ENCODE data around the gene MYO1D.

MYO1D gene

DNA sequence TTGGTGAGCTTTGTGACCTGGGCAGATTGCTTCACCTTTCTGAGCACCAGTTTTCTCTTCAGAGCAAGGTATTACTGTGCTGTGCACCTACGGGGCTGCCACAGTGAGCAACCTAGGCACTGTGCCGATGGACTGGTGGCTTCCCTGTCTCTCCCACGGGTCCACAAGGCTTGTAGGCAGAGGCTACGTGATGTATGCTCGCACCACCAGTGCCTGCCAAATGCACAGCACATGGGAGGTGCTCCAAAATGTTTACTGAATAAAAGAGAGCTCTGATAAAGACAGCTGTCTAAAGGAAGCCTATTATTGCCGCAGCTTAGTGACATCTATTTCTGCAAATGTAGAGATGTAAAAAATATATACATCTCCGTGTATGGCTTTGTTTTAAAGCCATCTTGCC, 251.0 kb downstream of the MYO1D start:
- Histone ChIP-seq H3K36me3 (ENCODE audit: insufficient read depth, low read depth, low read length) (no peaks in the 10 kb centered on the region), H3K9me3 (ENCODE audit: insufficient read depth, low read depth, low read length) (no peaks in the 10 kb centered on the region), H3K27ac (ENCODE audit: low read length) (no peak overlapping the region), H3K4me1 (ENCODE audit: insufficient read depth, low read length) (peaks cover 27% of the 10 kb centered on the region; the same call in 1 of the 2 replicates), H3K9ac (ENCODE audit: low read depth, low read length) (no peak overlapping the region), H3K4me3 (ENCODE audit: low read length) (no peak overlapping the region), H3K27me3 (ENCODE audit: insufficient read depth, low read length) (no peaks in the 10 kb centered on the region; the same call in 1 of the 2 replicates)

DNA sequence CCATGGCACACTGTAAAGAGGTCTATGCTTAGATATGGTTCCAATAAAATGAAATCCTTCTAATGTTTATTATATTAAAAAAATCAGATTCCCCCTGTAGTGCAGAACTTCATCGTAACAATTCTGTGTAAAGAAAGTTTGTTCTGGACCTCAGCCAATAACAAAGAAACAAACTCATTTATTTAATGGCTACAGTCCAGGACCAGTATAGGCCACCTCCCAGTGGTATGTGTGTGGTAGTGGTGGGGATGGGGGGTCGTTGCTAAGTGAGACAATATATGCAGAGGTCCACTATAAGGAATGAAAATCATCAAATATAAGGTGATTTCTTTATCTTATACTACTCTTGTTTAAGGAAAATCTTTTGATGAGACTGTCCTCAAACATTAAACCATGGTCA, 253.7 kb downstream of the MYO1D start:
- Histone ChIP-seq H3K27ac (ENCODE audit: low read length) (no peak overlapping the region), H3K4me1 (ENCODE audit: insufficient read depth, low read length) (peaks cover 32% of the 10 kb centered on the region; the same call in 1 of the 2 replicates), H3K27me3 (ENCODE audit: insufficient read depth, low read length) (no peaks in the 10 kb centered on the region; the same call in 1 of the 2 replicates)

GRCh38 chr17:32622540-32622939, 254.4 kb downstream of the MYO1D start:
- no peak overlapping the region for H3K27ac ChIP-seq (ENCODE audit: low read length)
- no peak overlapping the region for H3K4me3 ChIP-seq (ENCODE audit: low read length)
- H3K27me3 ChIP-seq (ENCODE audit: insufficient read depth, low read length) = no peaks in the 10 kb centered on the region; the same call in 1 of the 2 replicates
- peaks cover 29% of the 10 kb centered on the region; the same call in 1 of the 2 replicates for H3K4me1 ChIP-seq (ENCODE audit: insufficient read depth, low read length)
- H3K9me3 ChIP-seq (ENCODE audit: insufficient read depth, low read depth, low read length) = no peaks in the 10 kb centered on the region
- H3K36me3 ChIP-seq (ENCODE audit: insufficient read depth, low read depth, low read length) = no peaks in the 10 kb centered on the region
- no peak overlapping the region for H3K9ac ChIP-seq (ENCODE audit: low read depth, low read length)

More for the DNA sequence above, 253.7 kb downstream of the MYO1D start:
- Histone ChIP-seq H3K9ac (ENCODE audit: low read depth, low read length) (no peak overlapping the region), H3K9me3 (ENCODE audit: insufficient read depth, low read depth, low read length) (no peaks in the 10 kb centered on the region), H3K4me3 (ENCODE audit: low read length) (no peak overlapping the region), H3K36me3 (ENCODE audit: insufficient read depth, low read depth, low read length) (no peaks in the 10 kb centered on the region)

DNA sequence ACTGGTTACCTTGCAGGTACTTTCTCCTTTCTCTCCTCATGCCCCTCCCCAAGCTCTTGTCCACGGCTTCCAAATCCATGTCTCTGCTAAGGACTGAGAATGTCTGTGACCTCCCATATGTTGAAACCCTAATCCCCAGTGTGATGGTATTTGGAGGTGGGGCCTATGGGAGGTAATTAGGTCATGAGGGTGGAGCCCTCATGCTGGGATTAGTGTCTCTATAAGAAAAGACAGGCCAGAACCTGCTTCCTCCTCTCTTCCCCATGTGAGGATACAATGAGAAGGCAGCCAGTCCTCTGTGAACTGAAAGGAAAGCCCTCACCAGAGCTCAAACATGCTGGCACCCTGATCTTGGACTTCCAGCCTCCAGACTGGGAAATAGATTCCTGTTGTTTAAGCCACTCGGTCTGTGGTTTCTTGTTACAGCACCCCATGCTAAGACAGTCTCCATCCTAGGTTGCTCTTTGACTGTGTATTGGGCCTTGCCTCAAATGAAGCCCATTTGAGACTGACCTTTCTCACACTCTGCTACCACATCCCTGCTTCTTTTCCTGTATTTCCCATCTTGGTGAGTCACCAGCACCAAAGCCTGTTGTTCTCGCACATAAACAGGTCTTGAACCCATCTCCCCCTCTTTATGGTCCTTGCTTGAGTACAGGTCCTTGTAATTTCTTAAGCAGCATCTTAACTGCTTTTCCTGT, 255.2 kb downstream of the MYO1D start:
- Histone ChIP-seq H3K27me3 (ENCODE audit: insufficient read depth, low read length) (no peaks in the 10 kb centered on the region), H3K4me1 (ENCODE audit: insufficient read depth, low read length) (peaks cover 24% of the 10 kb centered on the region; the same call in 1 of the 2 replicates), H3K9me3 (ENCODE audit: insufficient read depth, low read depth, low read length) (no peaks in the 10 kb centered on the region), H3K36me3 (ENCODE audit: insufficient read depth, low read depth, low read length) (no peaks in the 10 kb centered on the region), H3K4me3 (ENCODE audit: low read length) (no peak overlapping the region), H3K9ac (ENCODE audit: low read depth, low read length) (no peak overlapping the region), H3K27ac (ENCODE audit: low read length) (no peak overlapping the region)

DNA sequence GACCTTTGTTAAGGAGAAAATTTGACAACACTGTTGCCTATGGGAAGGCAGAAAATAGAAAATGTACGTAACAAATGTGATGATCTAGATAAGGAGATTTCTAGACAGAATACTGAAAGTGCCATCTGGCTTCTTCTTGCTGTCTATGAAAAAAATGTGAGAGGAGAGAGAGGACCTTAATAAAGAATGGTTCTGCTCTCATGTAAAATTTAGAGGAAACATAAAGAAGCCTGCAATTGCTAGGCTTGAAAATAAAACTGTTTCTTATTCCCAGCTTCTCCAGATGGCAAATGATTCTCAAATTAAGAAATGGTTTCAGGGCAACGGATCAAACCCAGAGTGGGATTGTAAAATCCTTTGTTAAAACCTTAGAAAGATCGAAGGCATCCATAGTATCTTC, 261.6 kb downstream of the MYO1D start:
- Histone ChIP-seq H3K9me3 (ENCODE audit: insufficient read depth, low read depth, low read length) (no peaks in the 10 kb centered on the region), H3K36me3 (ENCODE audit: insufficient read depth, low read depth, low read length) (no peaks in the 10 kb centered on the region), H3K4me1 (ENCODE audit: insufficient read depth, low read length) (peaks cover 4% of the 10 kb centered on the region; the same call in 1 of the 2 replicates), H3K9ac (ENCODE audit: low read depth, low read length) (no peak overlapping the region), H3K27me3 (ENCODE audit: insufficient read depth, low read length) (no peaks in the 10 kb centered on the region), H3K27ac (ENCODE audit: low read length) (no peak overlapping the region), H3K4me3 (ENCODE audit: low read length) (no peak overlapping the region)

- no peaks in the 10 kb centered on the region for H3K9me3 ChIP-seq (ENCODE audit: insufficient read depth, low read depth, low read length)
- no peaks in the 10 kb centered on the region for H3K27me3 ChIP-seq (ENCODE audit: insufficient read depth, low read length)
- no peak overlapping the region for H3K9ac ChIP-seq (ENCODE audit: low read depth, low read length)
- no peak overlapping the region for H3K27ac ChIP-seq (ENCODE audit: low read length)
- H3K36me3 ChIP-seq (ENCODE audit: insufficient read depth, low read depth, low read length) = no peaks in the 10 kb centered on the region
- H3K4me1 ChIP-seq (ENCODE audit: insufficient read depth, low read length) = peaks cover 3% of the 10 kb centered on the region; the same call in 1 of the 2 replicates
- H3K4me3 ChIP-seq (ENCODE audit: low read length) = no peak overlapping the region
These were observed 266.0 kb downstream of the MYO1D start for GRCh38 chr17:32610943-32611342.

DNA sequence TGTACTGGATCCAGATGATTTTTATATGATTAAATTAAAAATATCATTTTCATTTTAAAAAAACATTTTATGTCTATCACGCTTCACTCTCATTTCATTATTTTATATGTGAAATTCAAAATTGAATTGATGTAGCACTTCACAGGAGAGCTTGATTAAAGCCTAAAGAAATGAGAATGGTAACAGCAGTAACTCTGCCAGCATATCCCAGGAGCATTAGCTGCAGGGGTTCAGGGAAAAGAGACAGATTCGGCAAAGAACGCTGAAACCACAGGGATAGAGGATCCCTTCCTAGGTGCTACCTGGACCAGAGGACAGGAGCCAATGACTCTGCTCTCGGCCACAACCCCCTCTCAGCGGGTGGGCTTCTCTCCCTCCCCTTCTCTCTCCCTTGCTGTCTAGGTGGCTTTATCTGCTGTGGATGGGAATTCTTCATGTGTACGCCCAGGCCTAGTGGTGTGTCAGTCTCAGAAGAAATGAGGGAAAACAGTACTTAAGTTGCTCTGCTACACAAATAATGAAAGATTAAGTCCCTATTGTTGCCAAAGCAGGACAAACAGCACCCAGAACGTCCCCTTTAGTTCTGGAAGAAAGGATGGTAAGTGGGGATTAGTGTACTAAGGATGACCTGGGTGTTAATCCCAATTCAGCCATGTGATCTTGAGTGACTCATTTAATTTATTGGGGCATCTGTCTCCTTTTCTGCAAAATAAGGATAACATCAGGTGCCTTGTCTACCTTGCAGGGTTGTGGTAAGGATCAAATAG, 266.9 kb downstream of the MYO1D start:
- no peak overlapping the region for H3K9ac ChIP-seq (ENCODE audit: low read depth, low read length)
- H3K27ac ChIP-seq (ENCODE audit: low read length) = no peak overlapping the region
- no peaks in the 10 kb centered on the region for H3K36me3 ChIP-seq (ENCODE audit: insufficient read depth, low read depth, low read length)
- no peak overlapping the region for H3K4me3 ChIP-seq (ENCODE audit: low read length)
- H3K4me1 ChIP-seq (ENCODE audit: insufficient read depth, low read length) = peaks cover 3% of the 10 kb centered on the region; the same call in 1 of the 2 replicates
- no peaks in the 10 kb centered on the region for H3K9me3 ChIP-seq (ENCODE audit: insufficient read depth, low read depth, low read length)
- H3K27me3 ChIP-seq (ENCODE audit: insufficient read depth, low read length) = no peaks in the 10 kb centered on the region

DNA sequence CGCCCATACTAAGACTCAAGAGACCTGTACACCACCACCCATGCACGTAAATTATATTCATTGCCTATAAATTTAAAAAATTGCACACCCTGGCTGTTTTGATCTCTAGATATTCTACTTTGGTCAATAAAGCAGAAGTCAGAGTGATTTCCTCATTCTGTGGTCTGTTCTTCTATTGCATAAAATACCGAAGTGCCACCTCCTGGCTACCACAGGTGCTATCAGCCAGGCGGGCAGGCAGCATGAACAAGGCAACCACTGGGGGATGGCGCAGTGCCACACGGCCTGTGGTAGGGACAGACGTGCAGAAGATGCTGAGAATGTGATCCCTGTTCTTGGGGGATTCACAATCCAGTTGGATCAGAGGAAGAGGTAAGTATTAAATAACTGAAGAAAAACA, 267.8 kb downstream of the MYO1D start:
- Histone ChIP-seq H3K27me3 (ENCODE audit: insufficient read depth, low read length) (no peaks in the 10 kb centered on the region), H3K4me3 (ENCODE audit: low read length) (no peak overlapping the region), H3K27ac (ENCODE audit: low read length) (no peak overlapping the region)

DNA sequence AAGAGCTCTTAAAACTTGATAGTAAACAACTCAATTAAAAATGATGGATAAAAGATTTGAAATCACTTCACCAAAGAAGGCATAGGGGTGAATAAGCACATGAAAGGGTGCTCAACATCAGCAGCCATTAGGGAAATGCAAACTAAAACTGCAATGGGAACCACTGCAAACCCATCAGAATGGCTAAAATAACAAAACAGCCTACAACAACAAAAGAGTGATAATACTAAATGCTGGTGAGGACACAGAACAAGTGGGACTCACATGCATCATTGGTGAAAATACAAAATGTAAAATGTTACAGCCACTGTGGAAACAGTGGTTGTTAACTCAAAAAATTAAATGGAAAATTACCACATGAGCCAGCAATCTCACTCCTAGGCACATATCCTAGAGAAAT, 268.7 kb downstream of the MYO1D start:
- Histone ChIP-seq H3K27ac (ENCODE audit: low read length) (no peak overlapping the region), H3K4me3 (ENCODE audit: low read length) (no peak overlapping the region), H3K4me1 (ENCODE audit: insufficient read depth, low read length) (peaks cover 3% of the 10 kb centered on the region; the same call in 1 of the 2 replicates)

More for the DNA sequence above, 267.8 kb downstream of the MYO1D start:
- H3K36me3 ChIP-seq (ENCODE audit: insufficient read depth, low read depth, low read length) = no peaks in the 10 kb centered on the region
- no peaks in the 10 kb centered on the region for H3K9me3 ChIP-seq (ENCODE audit: insufficient read depth, low read depth, low read length)
- H3K4me1 ChIP-seq (ENCODE audit: insufficient read depth, low read length) = peaks cover 3% of the 10 kb centered on the region; the same call in 1 of the 2 replicates
- H3K9ac ChIP-seq (ENCODE audit: low read depth, low read length) = no peak overlapping the region

DNA sequence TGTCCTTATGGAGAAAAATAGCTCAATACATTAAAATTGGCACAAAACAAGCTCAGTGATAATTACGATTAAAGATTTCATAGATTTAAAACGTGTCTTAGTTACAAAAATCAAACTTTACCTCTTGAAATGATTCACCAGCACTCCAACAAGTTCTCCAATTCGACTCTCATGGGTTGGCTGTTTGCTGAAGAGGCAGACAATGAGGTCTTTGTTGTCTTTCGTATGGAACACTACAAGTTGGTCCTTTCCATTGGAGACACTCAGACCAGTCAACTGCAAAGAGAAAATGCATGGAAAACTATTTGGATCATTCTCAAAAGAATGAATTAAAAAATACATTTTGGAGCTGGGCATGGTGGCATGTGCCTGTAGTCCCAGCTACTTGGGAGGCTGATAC, 272.0 kb downstream of the MYO1D start:
- Histone ChIP-seq H3K36me3 (ENCODE audit: insufficient read depth, low read depth, low read length) (no peaks in the 10 kb centered on the region), H3K4me1 (ENCODE audit: insufficient read depth, low read length) (no peaks in the 10 kb centered on the region; the same call in 1 of the 2 replicates), H3K9ac (ENCODE audit: low read depth, low read length) (no peak overlapping the region), H3K9me3 (ENCODE audit: insufficient read depth, low read depth, low read length) (no peaks in the 10 kb centered on the region; the same call in 1 of the 2 replicates), H3K27me3 (ENCODE audit: insufficient read depth, low read length) (no peaks in the 10 kb centered on the region), H3K27ac (ENCODE audit: low read length) (no peak overlapping the region), H3K4me3 (ENCODE audit: low read length) (no peak overlapping the region)

More for the DNA sequence above, 268.7 kb downstream of the MYO1D start:
- Histone ChIP-seq H3K9ac (ENCODE audit: low read depth, low read length) (no peak overlapping the region), H3K27me3 (ENCODE audit: insufficient read depth, low read length) (no peaks in the 10 kb centered on the region), H3K36me3 (ENCODE audit: insufficient read depth, low read depth, low read length) (no peaks in the 10 kb centered on the region), H3K9me3 (ENCODE audit: insufficient read depth, low read depth, low read length) (no peaks in the 10 kb centered on the region)

DNA sequence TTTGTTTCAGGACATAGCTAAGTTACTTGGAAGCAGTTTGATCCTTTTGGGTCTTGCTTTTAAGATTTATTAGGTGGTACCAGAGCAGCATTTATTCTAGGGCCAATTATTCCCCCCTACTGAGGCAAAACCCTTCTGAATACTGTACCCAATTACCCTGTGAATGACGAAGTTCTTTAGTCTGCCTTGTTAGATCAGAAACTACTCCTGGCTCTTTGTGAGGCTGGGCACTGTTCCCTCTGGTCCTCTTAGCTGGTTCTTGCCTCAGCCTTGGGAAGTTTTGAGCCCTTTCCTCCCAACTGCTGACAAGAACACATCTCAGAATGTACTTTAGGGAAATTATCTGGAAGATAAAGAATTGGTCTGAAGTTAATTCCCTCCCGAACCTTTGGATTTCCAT, 274.5 kb downstream of the MYO1D start:
- Histone ChIP-seq H3K27me3 (ENCODE audit: insufficient read depth, low read length) (no peaks in the 10 kb centered on the region), H3K4me1 (ENCODE audit: insufficient read depth, low read length) (no peaks in the 10 kb centered on the region; the same call in 1 of the 2 replicates), H3K9me3 (ENCODE audit: insufficient read depth, low read depth, low read length) (no peaks in the 10 kb centered on the region; the same call in 1 of the 2 replicates), H3K27ac (ENCODE audit: low read length) (no peak overlapping the region), H3K9ac (ENCODE audit: low read depth, low read length) (no peak overlapping the region), H3K36me3 (ENCODE audit: insufficient read depth, low read depth, low read length) (no peaks in the 10 kb centered on the region), H3K4me3 (ENCODE audit: low read length) (no peak overlapping the region)

Measured in iPS-20b (cell line).